Stomach (tissue), 9 donors: ENCODE measurements around the gene GSTA3. TPM values are rescaled to one million over a fixed set of nuclear protein-coding genes. Genes with fewer than 3 reads are reported as not detected.
"Not testable (repeated sequence)": the region's sequence is repeated elsewhere in the genome, so short reads cannot be mapped to it uniquely, and the experiment has no call there.

Experiments
- DNase-seq, 2 donors: peaks; one replicate each; pipeline versions ENCODE4 v3.0.0 to v3.0.0-alpha.2; 2013 to 2019
- H3K27ac ChIP-seq, 5 donors: fragments of 200-600 bp in 4 of 5; sonication (generic) in 4 of 5; one replicate each; pipeline ENCODE4 v1.5.1; 2013 to 2019; ENCODE audit warnings: mild to moderate bottlenecking in 1 of 5, moderate library complexity in 1 of 5
- H3K27me3 ChIP-seq, 3 donors: fragments of 200-600 bp; sonication (generic); one replicate each; pipeline ENCODE4 v1.5.1; 2017 to 2019; ENCODE audit warnings: mixed run types in 1 of 3
- H3K36me3 ChIP-seq, 4 donors: fragments of 200-600 bp; sonication (generic); 1 replicate in 3 of 4; 2 replicates in 1 of 4; pipeline ENCODE4 v1.5.1; 2016 to 2019
- H3K4me1 ChIP-seq, 4 donors: fragments of 200-600 bp; sonication (generic); one replicate each; pipeline ENCODE4 v1.5.1; 2016 to 2019
- H3K4me3 ChIP-seq, 4 donors: fragments of 200-600 bp; sonication (generic) in 3 of 4; one replicate each; pipeline ENCODE4 v1.5.1; 2016 to 2019; ENCODE audit warnings: mild to moderate bottlenecking in 1 of 4
- H3K9me3 ChIP-seq, 4 donors: fragments of 200-600 bp; sonication (generic); one replicate each; pipeline ENCODE4 v1.5.1; 2016 to 2019
- CTCF ChIP-seq, 7 experiments: fragments of 450-650 bp in 4 of 7; fragments of 200-600 bp in 3 of 7; sonication (generic) in 3 of 7; IDR thresholded peaks; one replicate each; pipeline ENCODE4 v1.5.1; 2016 to 2019; ENCODE audit warnings: antibody characterized with exemption in 7 of 7, control low read depth in 2 of 7, mild to moderate bottlenecking in 1 of 7
- EP300 ChIP-seq: sonication (generic); formaldehyde crosslinking; IDR thresholded peaks from one replicate; pipeline ENCODE4 v1.6.1; 2017; ENCODE audit warnings: antibody characterized with exemption
- POLR2A ChIP-seq, 4 donors: fragments of 450-650 bp; IDR thresholded peaks; one replicate each; pipeline ENCODE4 v1.6.1; 2016; ENCODE audit warnings: antibody characterized with exemption in 4 of 4, control low read depth in 2 of 4, mild to moderate bottlenecking in 1 of 4, moderate library complexity in 1 of 4
- POLR2AphosphoS5 ChIP-seq, 3 donors: sonication (generic); formaldehyde crosslinking; IDR thresholded peaks; one replicate each; pipeline ENCODE4 v1.6.1; 2016; ENCODE audit warnings: antibody characterized with exemption in 3 of 3
- WGBS, 5 donors: extraction: QIAGEN DNeasy Blood & Tissue Kit in 3 of 5; methylation state at CpG; one replicate each; pipeline versions ENCODE4 v1.1.5 to v1.1.7; 2013 to 2018; 5-methylcytosine and 5-hydroxymethylcytosine counted together
- intact Hi-C: fragments of 100-400 bp; cut with DNase I; formaldehyde crosslinking; loops from one replicate; pipeline ENCODE4 v1.15.1; 2023; ENCODE audit warnings: low total_unique reads
- polyA plus RNA-seq, 3 donors: library from polyadenylated mRNA; stranded (reverse); fragments of 200-250 nt; gene quantifications; one replicate each; pipeline ENCODE4 v1.2.3, GENCODE V29; 2013
- total RNA-seq, 5 donors: library from RNA; depleted of rRNA; stranded (reverse); fragments of >200 nt; gene quantifications; one replicate each; pipeline versions ENCODE4 v1.1.0 to v1.2.3, GENCODE V29; 2014 to 2016
- donor health status: healthy with polysubstance abuse.
- donor health status: Bipolar disorder and iron deficiency.
- donor health status: healthy.

Gene GSTA3
- total and polyA plus RNA-seq, 8 donors = 1.00 to 8.9 (median 2.3) TPM; not detected in 5

- TF ChIP-seq POLR2A (IDR thresholded peaks at IDR 0.05) (no peak), CTCF (IDR thresholded peaks at IDR 0.05) (no peak), EP300 (no peak), POLR2AphosphoS5 (IDR thresholded peaks at IDR 0.05) (no peak)
- 77 to 91% (median 89%) methylated on average over 4 of the region's 4 CpGs for WGBS, 5 donors
- no peak overlapping the region for H3K27ac ChIP-seq
- intact Hi-C loops = no loop called here
- no peaks in the 10 kb centered on the region for H3K27me3 ChIP-seq
- H3K36me3 ChIP-seq = no peaks in the 10 kb centered on the region
- no peak for DNase-seq
- no peak overlapping the region for H3K4me3 ChIP-seq
- H3K4me1 ChIP-seq = no peaks in the 10 kb centered on the region
- H3K9me3 ChIP-seq = no peaks in the 10 kb centered on the region
Observed at GRCh38 chr6:52910091-52910490, 593 bp upstream of the GSTA3 start.

GRCh38 chr6:52909131-52909530 lies 367 bp downstream of the GSTA3 start:
- TF ChIP-seq POLR2AphosphoS5 (IDR thresholded peaks at IDR 0.05) = no peak
- no peak for TF ChIP-seq POLR2A (IDR thresholded peaks at IDR 0.05)
- intact Hi-C loops = no loop called here
- Histone ChIP-seq H3K27me3 (no peaks in the 10 kb centered on the region), H3K36me3 (no peaks in the 10 kb centered on the region), H3K4me3 (no peak overlapping the region), H3K27ac (no peak overlapping the region), H3K4me1 (no peaks in the 10 kb centered on the region), H3K9me3 (no peaks in the 10 kb centered on the region)
- no peak for DNase-seq
- WGBS, 5 donors = 78 to 85% (median 81%) methylated on average over 3 of the region's 3 CpGs

GRCh38 chr6:52908526-52908925 lies 972 bp downstream of the GSTA3 start:
- DNase-seq = no peak
- no peaks in the 10 kb centered on the region for H3K27me3 ChIP-seq
- no peaks in the 10 kb centered on the region for H3K9me3 ChIP-seq
- no peaks in the 10 kb centered on the region for H3K36me3 ChIP-seq
- 68 to 87% (median 70%) methylated on average over 2 of the region's 2 CpGs for WGBS, 5 donors
- H3K4me1 ChIP-seq = no peaks in the 10 kb centered on the region
- intact Hi-C loops = no loop called here
- H3K4me3 ChIP-seq = no peak overlapping the region
- TF ChIP-seq CTCF (IDR thresholded peaks at IDR 0.05) (no peak), POLR2A (IDR thresholded peaks at IDR 0.05) (no peak), POLR2AphosphoS5 (IDR thresholded peaks at IDR 0.05) (no peak), EP300 (no peak)
- H3K27ac ChIP-seq = no peak overlapping the region

- Histone ChIP-seq H3K9me3 (no peaks in the 10 kb centered on the region), H3K4me3 (no peak overlapping the region), H3K4me1 (no peaks in the 10 kb centered on the region), H3K36me3 (no peaks in the 10 kb centered on the region), H3K27ac (no peak overlapping the region), H3K27me3 (no peaks in the 10 kb centered on the region)
- 71 to 79% (median 76%) methylated on average over 6 of the region's 6 CpGs for WGBS, 5 donors
- no peak for DNase-seq
- intact Hi-C loops = no loop called here
- no peak for TF ChIP-seq CTCF (IDR thresholded peaks at IDR 0.05)
Observed at GRCh38 chr6:52904562-52905279, 4.8 kb downstream of the GSTA3 start.

- H3K4me1 ChIP-seq = no peaks in the 10 kb centered on the region
- intact Hi-C loops = no loop called here
- H3K4me3 ChIP-seq = no peak overlapping the region
- DNase-seq = no peak
- 83 to 93% (median 90%) methylated on average over 4 of the region's 4 CpGs for WGBS, 5 donors
- H3K9me3 ChIP-seq = peaks cover 0 to 6% (median 0%) of the 10 kb centered on the region in 4 donors
- H3K27me3 ChIP-seq = no peaks in the 10 kb centered on the region
- no peak for TF ChIP-seq POLR2AphosphoS5 (IDR thresholded peaks at IDR 0.05)
- TF ChIP-seq CTCF (IDR thresholded peaks at IDR 0.05) = no peak
- no peak for TF ChIP-seq EP300
- no peak for TF ChIP-seq POLR2A (IDR thresholded peaks at IDR 0.05)
- H3K36me3 ChIP-seq = no peaks in the 10 kb centered on the region
- H3K27ac ChIP-seq = no peak overlapping the region
Observed at GRCh38 chr6:52900536-52900935, 9.0 kb downstream of the GSTA3 start.

GRCh38 chr6:52895790-52896189 lies 13.7 kb downstream of the GSTA3 start:
- DNase-seq, intact Hi-C loops, H3K36me3 ChIP-seq, H3K4me1 ChIP-seq, H3K9me3 ChIP-seq, H3K27me3 ChIP-seq, H3K4me3 ChIP-seq, H3K27ac ChIP-seq: not testable (repeated sequence)
- 55 to 75% (median 62%) methylated on average over 3 of the region's 3 CpGs for WGBS, 5 donors
